Testis (tissue), 2 donors: ENCODE results near the gene C2CD4C.
"Not testable (repeated sequence)": the region's sequence is repeated elsewhere in the genome, so short reads cannot be mapped to it uniquely, and the experiment has no call there.

Experiments used
- POLR2A ChIP-seq: fragments of 450-650 bp; IDR thresholded peaks from one replicate; pipeline ENCODE4 v1.6.1; 2017; ENCODE audit warnings: antibody characterized with exemption, mild to moderate bottlenecking, moderate library complexity
- TF ChIP-seq, protein P1 (sequence below), 3 experiments: fragments of 450-650 bp in 2 of 3; fragments of 200-600 bp in 1 of 3; sonication (generic) in 1 of 3; IDR thresholded peaks; one replicate each; pipeline ENCODE4 v1.5.1; 2016 to 2019; ENCODE audit warnings: antibody characterized with exemption in 3 of 3, mild to moderate bottlenecking in 2 of 3, moderate library complexity in 1 of 3

GRCh38 chr19:355536-355935 is 53.4 kb downstream of the C2CD4C start:
- TF ChIP-seq, protein P1, sequence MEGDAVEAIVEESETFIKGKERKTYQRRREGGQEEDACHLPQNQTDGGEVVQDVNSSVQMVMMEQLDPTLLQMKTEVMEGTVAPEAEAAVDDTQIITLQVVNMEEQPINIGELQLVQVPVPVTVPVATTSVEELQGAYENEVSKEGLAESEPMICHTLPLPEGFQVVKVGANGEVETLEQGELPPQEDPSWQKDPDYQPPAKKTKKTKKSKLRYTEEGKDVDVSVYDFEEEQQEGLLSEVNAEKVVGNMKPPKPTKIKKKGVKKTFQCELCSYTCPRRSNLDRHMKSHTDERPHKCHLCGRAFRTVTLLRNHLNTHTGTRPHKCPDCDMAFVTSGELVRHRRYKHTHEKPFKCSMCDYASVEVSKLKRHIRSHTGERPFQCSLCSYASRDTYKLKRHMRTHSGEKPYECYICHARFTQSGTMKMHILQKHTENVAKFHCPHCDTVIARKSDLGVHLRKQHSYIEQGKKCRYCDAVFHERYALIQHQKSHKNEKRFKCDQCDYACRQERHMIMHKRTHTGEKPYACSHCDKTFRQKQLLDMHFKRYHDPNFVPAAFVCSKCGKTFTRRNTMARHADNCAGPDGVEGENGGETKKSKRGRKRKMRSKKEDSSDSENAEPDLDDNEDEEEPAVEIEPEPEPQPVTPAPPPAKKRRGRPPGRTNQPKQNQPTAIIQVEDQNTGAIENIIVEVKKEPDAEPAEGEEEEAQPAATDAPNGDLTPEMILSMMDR (IDR thresholded peaks at IDR 0.05): not testable (repeated sequence)
- TF ChIP-seq POLR2A: not testable (repeated sequence)
